ENCODE data around the gene PARP16. TPM values are rescaled to one million over a fixed set of nuclear protein-coding genes. Genes with fewer than 3 reads are reported as not detected.

The PARP16 gene
- total and polyA plus RNA-seq, 9 of the 15 experiments (the other 6 are each of a cell fraction or from before 2014, with no cell fraction given), result 3.0 to 9.9 (median 5.8) TPM

DNA sequence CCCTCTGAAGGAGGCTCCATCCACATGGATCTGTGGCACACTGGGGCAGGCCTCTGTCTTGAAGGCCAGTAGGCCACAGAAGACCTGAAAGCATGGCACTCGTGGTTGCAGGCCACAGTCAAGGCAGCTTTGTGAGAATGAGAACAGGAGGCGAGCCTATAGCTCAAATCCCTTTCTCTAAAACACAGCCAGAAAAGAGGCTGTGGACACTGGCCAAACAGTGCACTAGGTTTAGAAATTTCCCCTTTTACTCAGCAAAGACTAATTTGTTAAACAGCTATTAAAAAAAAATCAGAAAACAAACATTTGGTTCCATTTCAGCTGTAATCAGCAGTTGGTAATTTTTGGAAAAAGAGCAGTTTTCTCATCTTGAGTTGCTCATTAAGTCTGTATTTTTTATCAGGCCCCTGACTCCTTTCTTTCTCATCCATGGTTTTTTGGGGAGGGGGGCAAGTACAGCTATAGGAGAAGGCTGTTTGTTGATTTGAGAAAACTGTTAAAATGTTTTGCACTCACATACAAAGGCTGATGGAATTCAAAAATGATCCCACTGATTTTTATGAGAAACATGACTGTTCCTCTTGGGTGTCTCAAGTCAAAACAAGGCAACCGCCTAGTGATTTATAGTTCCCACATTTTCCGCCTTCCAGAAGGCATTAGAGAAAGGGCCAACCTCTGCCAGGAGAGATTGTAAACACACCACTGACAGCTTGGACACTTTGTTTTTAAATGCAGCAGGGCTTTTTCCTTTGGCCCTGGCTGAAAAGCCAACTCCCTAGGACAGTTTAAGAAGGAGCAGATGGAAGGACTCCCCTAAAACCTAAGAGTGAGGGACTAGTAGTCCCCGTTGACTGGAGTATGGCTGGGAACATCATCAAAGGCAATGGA is 28.1 kb downstream of the PARP16 start:
- FAIRE-seq (no peak), DNase-seq (ENCODE audit: extremely low read depth in 1 of 4, low spot score in 3 of 4) (no peak), ATAC-seq (no peak)
- Histone ChIP-seq H3K4me3 (no peak overlapping the region), H3K4me1 (replicated peaks in 1 of 2; ENCODE audit: control insufficient read depth in 2 of 2, insufficient read depth in 2 of 2, low read length in 2 of 2) (no peaks in the 10 kb centered on the region; a peak in 2 of 5 replicates), H3K9ac (ENCODE audit: insufficient read depth in 1 of 2, low read depth in 2 of 2, low read length in 2 of 2) (no peak overlapping the region), H3K9me3 (replicated peaks; ENCODE audit: control insufficient read depth, insufficient read depth, low read depth, low read length) (no peaks in the 10 kb centered on the region), H4K20me1 (replicated peaks; ENCODE audit: control insufficient read depth, insufficient read depth, low read length) (no peaks in the 10 kb centered on the region), H3K9me1 (ENCODE audit: control insufficient read depth, insufficient read depth, low read length) (no peaks in the 10 kb centered on the region), H3K36me3 (ENCODE audit: control insufficient read depth, insufficient read depth, low read length) (peaks cover 19% of the 10 kb centered on the region; the same call in 2 of the 3 replicates), H3K79me2 (ENCODE audit: control insufficient read depth, insufficient read depth, low read length) (no peaks in the 10 kb centered on the region), H2AFZ (ENCODE audit: low read depth, low read length) (no peak overlapping the region), H3K27me3 (ENCODE audit: control insufficient read depth in 2 of 2, insufficient read depth in 2 of 2, low read length in 2 of 2) (no peaks in the 10 kb centered on the region), H3K27ac (ENCODE audit: extremely low read depth, low read depth, low read length) (no peak overlapping the region), H3K4me2 (ENCODE audit: insufficient read depth, low read length) (no peak overlapping the region)
- TF ChIP-seq, protein P1, sequence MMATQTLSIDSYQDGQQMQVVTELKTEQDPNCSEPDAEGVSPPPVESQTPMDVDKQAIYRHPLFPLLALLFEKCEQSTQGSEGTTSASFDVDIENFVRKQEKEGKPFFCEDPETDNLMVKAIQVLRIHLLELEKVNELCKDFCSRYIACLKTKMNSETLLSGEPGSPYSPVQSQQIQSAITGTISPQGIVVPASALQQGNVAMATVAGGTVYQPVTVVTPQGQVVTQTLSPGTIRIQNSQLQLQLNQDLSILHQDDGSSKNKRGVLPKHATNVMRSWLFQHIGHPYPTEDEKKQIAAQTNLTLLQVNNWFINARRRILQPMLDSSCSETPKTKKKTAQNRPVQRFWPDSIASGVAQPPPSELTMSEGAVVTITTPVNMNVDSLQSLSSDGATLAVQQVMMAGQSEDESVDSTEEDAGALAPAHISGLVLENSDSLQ (IDR thresholded peaks at IDR 0.05), result peak; percentile 80
- TF ChIP-seq, protein P2, sequence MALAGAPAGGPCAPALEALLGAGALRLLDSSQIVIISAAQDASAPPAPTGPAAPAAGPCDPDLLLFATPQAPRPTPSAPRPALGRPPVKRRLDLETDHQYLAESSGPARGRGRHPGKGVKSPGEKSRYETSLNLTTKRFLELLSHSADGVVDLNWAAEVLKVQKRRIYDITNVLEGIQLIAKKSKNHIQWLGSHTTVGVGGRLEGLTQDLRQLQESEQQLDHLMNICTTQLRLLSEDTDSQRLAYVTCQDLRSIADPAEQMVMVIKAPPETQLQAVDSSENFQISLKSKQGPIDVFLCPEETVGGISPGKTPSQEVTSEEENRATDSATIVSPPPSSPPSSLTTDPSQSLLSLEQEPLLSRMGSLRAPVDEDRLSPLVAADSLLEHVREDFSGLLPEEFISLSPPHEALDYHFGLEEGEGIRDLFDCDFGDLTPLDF (CRISPR knock-in tag; IDR thresholded peaks at IDR 0.05), result no peak
- no peak for TF ChIP-seq ZNF121 (CRISPR knock-in tag; conservative IDR thresholded peaks at IDR 0.05)
- TF ChIP-seq CSDE1 (IDR thresholded peaks at IDR 0.05), result no peak
- TF ChIP-seq, protein P3, sequence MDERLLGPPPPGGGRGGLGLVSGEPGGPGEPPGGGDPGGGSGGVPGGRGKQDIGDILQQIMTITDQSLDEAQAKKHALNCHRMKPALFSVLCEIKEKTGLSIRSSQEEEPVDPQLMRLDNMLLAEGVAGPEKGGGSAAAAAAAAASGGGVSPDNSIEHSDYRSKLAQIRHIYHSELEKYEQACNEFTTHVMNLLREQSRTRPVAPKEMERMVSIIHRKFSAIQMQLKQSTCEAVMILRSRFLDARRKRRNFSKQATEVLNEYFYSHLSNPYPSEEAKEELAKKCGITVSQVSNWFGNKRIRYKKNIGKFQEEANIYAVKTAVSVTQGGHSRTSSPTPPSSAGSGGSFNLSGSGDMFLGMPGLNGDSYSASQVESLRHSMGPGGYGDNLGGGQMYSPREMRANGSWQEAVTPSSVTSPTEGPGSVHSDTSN (CRISPR knock-in tag; IDR thresholded peaks at IDR 0.05; ENCODE audit: low read depth), result no peak
- TF ChIP-seq, protein P3 (tag; conservative IDR thresholded peaks at IDR 0.05; ENCODE audit: low read depth), result peak; percentile 85
- TF ChIP-seq, protein P4, sequence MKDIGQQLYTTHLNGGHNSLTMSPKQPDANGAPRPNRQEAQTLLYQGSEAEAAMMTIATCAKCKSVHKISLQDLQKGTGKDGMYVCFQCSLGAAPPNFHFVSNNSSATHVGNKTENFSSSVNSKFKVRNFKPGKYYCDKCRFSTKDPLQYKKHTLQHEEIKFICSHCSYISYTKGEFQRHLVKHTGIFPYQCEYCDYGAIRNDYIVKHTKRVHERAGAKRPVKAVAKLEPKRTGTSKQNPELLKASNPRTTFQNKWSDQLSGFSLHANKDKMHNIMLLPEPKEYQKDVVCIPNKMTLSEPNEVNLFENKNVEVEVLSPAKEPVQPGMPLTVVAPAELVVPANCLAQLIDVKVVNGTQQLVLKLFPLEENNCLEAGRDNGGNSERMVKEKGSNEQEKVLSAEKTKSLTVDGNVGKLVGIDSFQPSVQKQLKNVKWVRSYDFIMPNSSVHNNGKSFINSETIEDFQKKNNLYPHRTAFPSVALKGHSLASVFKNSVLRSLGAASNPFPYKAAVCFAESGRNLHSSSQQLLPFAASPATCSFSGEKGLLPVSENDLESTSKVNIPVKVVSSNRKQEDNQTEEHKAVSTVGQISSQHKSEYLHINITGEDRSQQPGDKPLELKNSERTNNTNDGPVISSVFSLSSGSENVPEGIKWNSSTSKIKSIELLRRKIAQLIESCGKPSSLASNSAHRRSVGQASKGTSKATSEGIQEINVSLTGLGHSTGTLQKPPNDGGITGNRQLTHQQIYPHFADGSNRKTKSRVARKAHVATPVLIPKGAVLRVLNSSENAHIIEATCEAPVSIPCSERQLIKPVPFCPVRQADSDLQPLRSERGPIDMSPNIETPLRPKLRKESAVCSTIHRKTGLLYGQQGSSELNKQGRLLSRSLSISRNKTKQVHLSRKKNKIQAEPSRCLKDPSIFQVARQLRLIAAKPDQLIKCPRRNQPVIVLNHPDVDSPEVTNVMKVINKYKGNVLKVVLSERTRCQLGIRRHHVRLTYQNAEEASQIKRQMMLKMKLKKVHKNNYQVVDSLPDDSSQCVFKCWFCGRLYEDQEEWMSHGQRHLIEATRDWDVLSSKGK (CRISPR knock-in tag; IDR thresholded peaks at IDR 0.05), result no peak
- no peak for TF ChIP-seq BCOR (IDR thresholded peaks at IDR 0.05)
- no peak for TF ChIP-seq ZNF668 (CRISPR knock-in tag; IDR thresholded peaks at IDR 0.05)
- TF ChIP-seq MEIS2 (IDR thresholded peaks at IDR 0.05; ENCODE audit: partially characterized antibody), result peak; percentile 88
- TF ChIP-seq, protein P5, sequence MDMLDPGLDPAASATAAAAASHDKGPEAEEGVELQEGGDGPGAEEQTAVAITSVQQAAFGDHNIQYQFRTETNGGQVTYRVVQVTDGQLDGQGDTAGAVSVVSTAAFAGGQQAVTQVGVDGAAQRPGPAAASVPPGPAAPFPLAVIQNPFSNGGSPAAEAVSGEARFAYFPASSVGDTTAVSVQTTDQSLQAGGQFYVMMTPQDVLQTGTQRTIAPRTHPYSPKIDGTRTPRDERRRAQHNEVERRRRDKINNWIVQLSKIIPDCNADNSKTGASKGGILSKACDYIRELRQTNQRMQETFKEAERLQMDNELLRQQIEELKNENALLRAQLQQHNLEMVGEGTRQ (CRISPR knock-in tag; IDR thresholded peaks at IDR 0.05), result no peak
- no peak for TF ChIP-seq BACH1 (tag; IDR thresholded peaks at IDR 0.05)
- in situ Hi-C loops (cut with MboI) (no loop called here), intact Hi-C loops (cut with micrococcal nuclease) (no loop called here)
- WGBS (ENCODE audit: insufficient coverage, low coverage, missing lambda C conversion rate), result 43% methylated on average over 5 of the region's 5 CpGs
- POLR2A ChIA-PET, result interaction anchor here (0.9 to 2.4 kb wide), 5 partner anchors 9 to 50 kb away, joined by 3 to 12 read pairs (median 3); partner anchors contain the start of gene RNU5B-1
- TSS peak; percentile 50 for BruUV-seq (replicated peaks)
- CTCF ChIA-PET (ENCODE audit: low intra/inter-chr PET ratio), result no interaction called here

All from K562 (cell line).